ENCODE measurements around the gene MIF4GD.

The MIF4GD gene

GRCh38 chr17:75231741-75232464 lies 39.1 kb downstream of the MIF4GD start:
- POLR2A ChIA-PET, result interaction anchor here (0.6 kb wide), 1 partner anchor 293 kb away, joined by 3 read pairs; no protein-coding TSS in a partner anchor
- CTCF ChIA-PET, result interaction anchor here (1.0 to 13.5 kb wide), 4 partner anchors 8 to 39 kb away, joined by 4 to 87 read pairs (median 10); partner anchors contain the start of gene MIF4GD
- TF ChIP-seq, protein P1, sequence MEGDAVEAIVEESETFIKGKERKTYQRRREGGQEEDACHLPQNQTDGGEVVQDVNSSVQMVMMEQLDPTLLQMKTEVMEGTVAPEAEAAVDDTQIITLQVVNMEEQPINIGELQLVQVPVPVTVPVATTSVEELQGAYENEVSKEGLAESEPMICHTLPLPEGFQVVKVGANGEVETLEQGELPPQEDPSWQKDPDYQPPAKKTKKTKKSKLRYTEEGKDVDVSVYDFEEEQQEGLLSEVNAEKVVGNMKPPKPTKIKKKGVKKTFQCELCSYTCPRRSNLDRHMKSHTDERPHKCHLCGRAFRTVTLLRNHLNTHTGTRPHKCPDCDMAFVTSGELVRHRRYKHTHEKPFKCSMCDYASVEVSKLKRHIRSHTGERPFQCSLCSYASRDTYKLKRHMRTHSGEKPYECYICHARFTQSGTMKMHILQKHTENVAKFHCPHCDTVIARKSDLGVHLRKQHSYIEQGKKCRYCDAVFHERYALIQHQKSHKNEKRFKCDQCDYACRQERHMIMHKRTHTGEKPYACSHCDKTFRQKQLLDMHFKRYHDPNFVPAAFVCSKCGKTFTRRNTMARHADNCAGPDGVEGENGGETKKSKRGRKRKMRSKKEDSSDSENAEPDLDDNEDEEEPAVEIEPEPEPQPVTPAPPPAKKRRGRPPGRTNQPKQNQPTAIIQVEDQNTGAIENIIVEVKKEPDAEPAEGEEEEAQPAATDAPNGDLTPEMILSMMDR (IDR thresholded peaks at IDR 0.05; ENCODE audit: control extremely low read depth, extremely low read depth, low read depth, missing control alignments), result no peak
- DNase-seq (ENCODE audit: extremely low spot score), result no peak

DNA sequence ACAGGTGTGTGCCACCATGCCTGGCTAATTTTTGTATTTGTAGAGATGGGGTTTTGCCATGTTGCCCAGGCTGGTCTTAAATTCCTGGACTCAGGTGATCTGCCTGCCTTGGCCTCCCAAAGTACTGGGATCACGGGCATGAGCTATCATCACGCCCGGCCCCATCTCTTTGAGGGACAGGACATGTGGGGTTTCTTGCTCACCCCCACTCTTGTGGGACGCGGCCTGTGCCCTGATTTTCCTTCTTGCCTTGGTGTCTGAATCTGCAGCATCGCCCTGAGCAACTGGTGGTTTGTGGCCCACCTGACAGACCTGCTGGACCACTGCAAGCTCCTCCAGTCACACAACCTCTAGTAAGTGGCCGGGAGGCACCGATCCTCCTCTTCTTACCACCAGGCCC lies 40.0 kb downstream of the MIF4GD start:
- POLR2A ChIA-PET, result interaction anchor here (1.5 kb wide), 1 partner anchor 12 kb away, joined by 3 read pairs; no protein-coding TSS in a partner anchor
- CTCF ChIA-PET, result interaction anchor here (1.0 to 13.5 kb wide), 5 partner anchors 9 to 46 kb away, joined by 3 to 87 read pairs (median 7); no protein-coding TSS in a partner anchor
- TF ChIP-seq, protein P1 (IDR thresholded peaks at IDR 0.05; ENCODE audit: control extremely low read depth, extremely low read depth, low read depth, missing control alignments), result no peak

DNA sequence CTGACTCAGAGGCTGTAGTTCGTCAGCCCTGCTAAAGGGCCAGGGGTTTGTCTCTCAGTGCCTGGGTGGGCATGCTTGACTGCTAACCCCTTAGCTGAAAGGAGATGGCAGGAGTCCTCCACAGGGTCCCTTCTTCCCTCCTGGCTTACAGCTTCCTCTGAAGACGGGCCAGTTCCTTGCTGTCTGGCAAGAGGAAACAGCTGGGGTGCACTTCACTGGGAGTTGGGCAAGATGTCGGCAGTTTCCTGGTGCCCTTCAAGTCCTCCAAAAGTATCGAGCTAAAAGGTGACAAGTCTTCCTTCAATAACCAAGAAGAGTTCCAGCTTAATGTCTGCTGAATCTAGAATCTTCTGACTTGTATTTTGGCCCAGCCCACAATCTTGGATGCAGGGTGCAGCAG lies 42.2 kb downstream of the MIF4GD start:
- peak; percentile 8 for DNase-seq (ENCODE audit: extremely low spot score)
- ChIA-PET POLR2A (no interaction called here), CTCF (interaction anchor here (1.2 to 13.5 kb wide), 9 partner anchors 9 to 267 kb away, joined by 3 to 87 read pairs (median 5); partner anchors contain the start of gene NT5C)
- TF ChIP-seq, protein P1 (IDR thresholded peaks at IDR 0.05; ENCODE audit: control extremely low read depth, extremely low read depth, low read depth, missing control alignments), result no peak

More for the DNA sequence above, 40.0 kb downstream of the MIF4GD start:
- DNase-seq (ENCODE audit: extremely low spot score), result peak; percentile 6

- DNase-seq (ENCODE audit: extremely low spot score), result no peak
- ChIA-PET POLR2A (interaction anchor here (0.5 to 0.9 kb wide), 2 partner anchors 12 to 16 kb away, joined by 3 to 6 read pairs; no protein-coding TSS in a partner anchor), CTCF (interaction anchor here (1.2 to 13.5 kb wide), 9 partner anchors 9 to 267 kb away, joined by 3 to 87 read pairs (median 5); partner anchors contain the start of gene NT5C)
- TF ChIP-seq, protein P1 (IDR thresholded peaks at IDR 0.05; ENCODE audit: control extremely low read depth, extremely low read depth, low read depth, missing control alignments), result no peak
Measured at GRCh38 chr17:75228305-75228704, 42.7 kb downstream of the MIF4GD start.

DNA sequence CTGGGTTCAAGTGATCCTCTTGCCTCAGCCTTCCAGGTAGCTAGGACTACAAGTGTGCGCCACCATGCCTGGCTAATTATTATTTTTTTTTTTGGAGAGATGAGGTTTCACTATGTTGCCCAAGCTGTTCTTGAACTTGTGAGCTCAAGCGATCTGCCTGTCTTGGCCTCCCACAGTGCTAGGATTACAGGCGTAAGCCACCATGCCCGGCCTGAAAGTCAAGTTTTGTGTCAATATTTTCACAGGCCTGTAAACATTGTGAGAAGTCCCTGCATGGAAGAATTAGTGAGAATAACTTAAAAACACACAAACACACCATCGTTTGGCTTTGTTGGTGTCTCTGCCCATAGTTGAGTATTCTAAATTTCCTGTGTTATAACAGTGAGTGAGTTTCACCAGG lies 43.3 kb downstream of the MIF4GD start:
- POLR2A ChIA-PET, result interaction anchor here (0.5 to 0.9 kb wide), 2 partner anchors 12 to 15 kb away, joined by 3 to 6 read pairs; no protein-coding TSS in a partner anchor
- CTCF ChIA-PET, result interaction anchor here (1.6 to 13.5 kb wide), 4 partner anchors 8 to 185 kb away, joined by 4 to 87 read pairs (median 10); no protein-coding TSS in a partner anchor

GRCh38 chr17:75225016-75225415 lies 46.0 kb downstream of the MIF4GD start:
- no peak for DNase-seq (ENCODE audit: extremely low spot score)
- ChIA-PET CTCF (interaction anchor here (1.2 to 13.5 kb wide), 3 partner anchors 10 to 46 kb away, joined by 3 to 87 read pairs (median 4); partner anchors contain the start of gene MIF4GD), POLR2A (interaction anchor here (0.6 kb wide), 1 partner anchor 204 kb away, joined by 5 read pairs; no protein-coding TSS in a partner anchor)
- TF ChIP-seq, protein P1 (IDR thresholded peaks at IDR 0.05; ENCODE audit: control extremely low read depth, extremely low read depth, low read depth, missing control alignments), result no peak

More for the DNA sequence above, 43.3 kb downstream of the MIF4GD start:
- DNase-seq (ENCODE audit: extremely low spot score), result no peak
- TF ChIP-seq, protein P1 (IDR thresholded peaks at IDR 0.05; ENCODE audit: control extremely low read depth, extremely low read depth, low read depth, missing control alignments), result no peak

All from GM10248 (cell line).